UCSD-AML1 (cell line): ENCODE measurements around the gene RAB36.
"Not testable (repeated sequence)": the region's sequence is repeated elsewhere in the genome, so short reads cannot be mapped to it uniquely, and the experiment has no call there.

Experiments
- DNase-seq: peaks from one replicate; lab custom pipeline; 2025; ENCODE audit not compliant: unreplicated experiment; lab: John Stamatoyannopoulos, UW

The RAB36 gene

DNA sequence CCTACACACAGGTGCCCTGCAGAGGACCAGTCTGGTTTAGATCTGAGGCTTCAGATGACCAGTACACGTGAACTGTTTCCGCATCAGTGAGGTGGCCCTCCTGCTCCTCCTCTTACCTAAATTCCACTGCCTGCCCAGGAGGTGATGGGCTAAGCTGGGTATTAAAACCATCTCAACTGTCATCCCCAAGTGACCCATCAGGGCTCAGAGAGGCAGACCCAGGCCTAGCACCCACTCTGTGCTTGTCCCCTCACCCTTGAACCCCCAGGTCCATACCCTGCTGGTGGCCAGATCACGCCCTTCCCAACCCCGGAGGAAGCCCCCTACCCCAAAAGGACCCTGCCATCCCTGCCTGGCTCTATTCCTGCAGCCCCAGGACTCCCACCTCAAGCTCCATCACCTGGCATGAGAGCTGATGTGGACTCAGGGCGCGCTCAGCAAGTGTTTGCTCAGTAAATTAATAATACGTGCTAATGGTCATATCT lies 24.8 kb upstream of the RAB36 start:
- DNase-seq: no peak

DNA sequence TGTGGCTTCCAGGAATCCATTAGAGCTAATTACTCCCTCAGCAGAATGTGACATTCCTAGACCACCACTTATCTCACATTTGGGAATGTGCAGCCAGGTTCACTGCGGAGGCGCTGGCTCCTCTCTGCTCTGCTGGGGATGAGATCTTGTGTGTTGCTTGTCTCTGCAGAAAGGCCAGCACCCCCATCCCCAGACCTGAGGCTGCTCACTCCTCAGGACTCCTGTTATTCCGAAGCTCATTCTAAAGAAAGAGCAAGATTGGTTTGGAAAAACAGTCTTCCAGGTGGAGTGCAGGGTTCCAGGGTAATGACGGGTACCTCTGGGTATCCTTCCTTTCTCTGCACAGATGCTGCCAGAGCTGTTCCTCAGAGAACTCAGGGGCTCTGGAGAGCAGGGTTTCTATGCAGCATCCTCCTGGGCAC lies 24.3 kb upstream of the RAB36 start:
- DNase-seq: no peak

DNA sequence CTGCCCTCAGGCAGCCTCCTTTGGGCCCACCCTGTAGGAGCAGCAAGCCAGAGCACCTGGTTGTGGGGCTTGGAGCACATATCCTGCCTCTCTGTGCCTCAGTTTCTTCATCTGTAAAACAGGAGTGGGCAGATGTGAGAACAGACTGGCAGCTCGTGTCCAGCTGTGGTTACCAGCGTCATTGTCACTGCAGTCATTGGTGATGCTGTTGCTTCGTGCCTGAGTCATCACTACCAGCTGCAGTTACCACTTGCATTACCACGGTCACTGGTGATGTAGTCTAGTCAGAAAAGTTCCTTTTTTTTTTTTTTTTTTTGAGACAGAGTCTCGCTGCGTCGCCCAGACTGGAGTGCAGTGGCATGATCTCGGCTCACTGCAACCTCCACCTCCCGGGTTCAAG lies 23.9 kb upstream of the RAB36 start:
- DNase-seq: no peak

DNA sequence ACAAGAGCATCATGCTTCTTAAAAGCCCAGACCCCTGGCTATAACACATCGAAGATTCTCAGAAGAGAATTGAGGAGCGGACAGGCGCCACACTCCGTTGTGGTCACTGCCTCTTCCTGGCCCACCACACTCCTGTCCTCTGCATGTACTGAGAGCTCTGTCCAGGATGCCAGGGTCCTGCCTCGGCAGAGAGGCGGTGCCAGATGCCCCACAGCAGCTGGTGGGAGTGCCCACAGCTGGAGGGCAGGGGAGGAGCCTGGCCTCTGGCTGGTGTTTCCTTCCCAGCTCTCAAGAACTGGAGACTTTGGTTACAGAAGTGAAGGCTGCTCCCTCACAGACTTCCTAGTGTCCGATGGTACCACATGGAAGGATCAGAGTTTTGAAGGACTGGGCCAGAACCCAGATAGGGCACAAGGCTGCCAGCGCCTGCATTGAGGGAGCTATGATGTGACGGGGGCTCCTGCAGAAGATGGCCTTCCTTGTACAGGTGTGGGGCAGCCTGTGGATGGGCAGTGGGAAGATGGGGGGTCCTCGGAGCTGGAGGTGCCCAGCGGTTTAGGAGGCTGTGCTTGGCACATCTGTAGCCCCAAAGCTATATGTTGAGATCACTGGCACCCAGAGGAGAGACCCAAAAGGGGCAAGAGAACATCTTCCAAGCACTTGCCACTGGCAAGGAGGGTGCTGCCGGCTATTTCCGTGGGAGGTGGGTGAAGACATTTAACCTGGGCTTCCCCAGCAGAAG lies 22.9 kb upstream of the RAB36 start:
- DNase-seq: no peak

DNA sequence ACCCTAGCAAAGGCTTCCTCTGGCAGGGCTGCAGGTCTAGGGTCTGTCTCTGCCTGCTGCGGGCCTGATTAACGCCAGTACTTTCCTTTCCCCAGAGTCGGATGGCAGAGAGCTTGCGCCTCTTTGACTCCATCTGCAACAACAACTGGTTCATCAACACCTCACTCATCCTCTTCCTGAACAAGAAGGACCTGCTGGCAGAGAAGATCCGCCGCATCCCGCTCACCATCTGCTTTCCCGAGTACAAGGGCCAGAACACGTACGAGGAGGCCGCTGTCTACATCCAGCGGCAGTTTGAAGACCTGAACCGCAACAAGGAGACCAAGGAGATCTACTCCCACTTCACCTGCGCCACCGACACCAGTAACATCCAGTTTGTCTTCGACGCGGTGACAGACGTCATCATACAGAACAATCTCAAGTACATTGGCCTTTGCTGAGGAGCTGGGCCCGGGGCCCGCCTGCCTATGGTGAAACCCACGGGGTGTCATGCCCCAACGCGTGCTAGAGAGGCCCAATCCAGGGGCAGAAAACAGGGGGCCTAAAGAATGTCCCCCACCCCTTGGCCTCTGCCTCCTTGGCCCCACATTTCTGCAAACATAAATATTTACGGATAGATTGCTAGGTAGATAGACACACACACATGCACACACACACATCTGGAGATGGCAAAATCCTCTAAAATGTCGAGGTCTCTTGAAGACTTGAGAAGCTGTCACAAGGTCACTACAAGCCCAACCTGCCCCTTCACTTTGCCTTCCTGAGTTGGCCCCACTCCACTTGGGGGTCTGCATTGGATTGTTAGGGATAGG lies 22.1 kb upstream of the RAB36 start:
- no peak for DNase-seq

DNA sequence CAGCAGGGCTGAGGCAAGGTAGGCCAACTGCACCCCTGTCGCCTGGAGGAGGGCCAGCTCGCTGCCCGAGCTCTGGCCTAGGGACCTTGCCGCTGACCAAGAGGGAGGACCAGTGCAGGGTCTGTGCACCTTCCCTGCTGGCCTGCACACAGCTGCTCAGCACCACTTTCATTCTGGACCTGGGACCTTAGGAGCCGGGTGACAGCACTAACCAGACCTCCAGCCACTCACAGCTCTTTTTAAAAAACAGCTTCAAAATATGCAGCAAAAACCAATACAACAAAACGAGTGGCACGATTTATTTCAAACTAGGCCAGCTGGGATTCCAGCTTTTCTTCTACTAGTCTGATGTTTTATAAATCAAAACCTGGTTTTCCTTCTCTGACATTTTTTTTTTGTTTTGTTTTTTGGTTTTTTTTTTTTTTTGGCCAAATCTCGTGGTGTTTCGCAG lies 21.4 kb upstream of the RAB36 start:
- DNase-seq: no peak

DNA sequence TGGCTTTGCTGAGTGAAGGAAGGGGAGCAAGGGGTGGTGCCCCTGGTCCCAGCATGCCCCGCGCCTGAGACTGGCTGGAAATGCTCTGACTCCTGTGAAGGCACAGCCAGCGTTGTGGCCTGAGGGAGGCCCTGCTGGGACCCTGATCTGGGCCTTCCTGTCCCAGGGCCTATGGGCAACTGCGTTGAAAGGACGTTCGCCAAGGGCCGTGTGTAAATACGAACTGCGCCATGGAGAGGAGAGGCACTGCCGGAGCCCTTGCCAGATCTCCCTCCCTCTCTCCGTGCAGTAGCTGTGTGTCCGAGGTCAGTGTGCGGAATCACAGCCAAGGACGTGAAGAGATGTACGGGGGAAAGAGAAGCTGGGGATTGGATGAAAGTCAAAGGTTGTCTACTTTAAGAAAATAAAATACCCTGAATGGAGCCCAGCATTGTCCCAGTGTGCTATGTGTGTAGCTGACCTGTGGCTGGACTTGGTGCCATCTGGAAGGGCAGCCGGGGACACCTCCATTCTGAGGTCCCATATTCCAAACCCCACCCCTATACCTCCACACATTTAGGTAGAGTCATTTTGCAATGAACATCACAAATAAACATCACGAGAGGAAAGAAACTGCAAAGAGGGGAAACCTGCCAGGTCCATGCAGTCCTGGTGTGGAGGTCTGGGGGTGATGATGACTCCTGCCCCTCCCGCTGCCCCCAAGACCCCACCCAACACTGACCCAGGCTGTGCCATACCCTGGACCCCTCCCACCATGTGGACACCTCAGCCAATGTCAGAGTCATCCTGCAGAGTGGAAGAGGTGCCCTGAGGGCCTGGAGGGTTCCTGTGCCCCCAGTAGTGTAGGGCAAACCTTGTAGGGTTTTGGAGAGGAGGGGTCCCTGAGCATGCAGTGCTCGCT lies 20.4 kb upstream of the RAB36 start:
- DNase-seq: no peak

DNA sequence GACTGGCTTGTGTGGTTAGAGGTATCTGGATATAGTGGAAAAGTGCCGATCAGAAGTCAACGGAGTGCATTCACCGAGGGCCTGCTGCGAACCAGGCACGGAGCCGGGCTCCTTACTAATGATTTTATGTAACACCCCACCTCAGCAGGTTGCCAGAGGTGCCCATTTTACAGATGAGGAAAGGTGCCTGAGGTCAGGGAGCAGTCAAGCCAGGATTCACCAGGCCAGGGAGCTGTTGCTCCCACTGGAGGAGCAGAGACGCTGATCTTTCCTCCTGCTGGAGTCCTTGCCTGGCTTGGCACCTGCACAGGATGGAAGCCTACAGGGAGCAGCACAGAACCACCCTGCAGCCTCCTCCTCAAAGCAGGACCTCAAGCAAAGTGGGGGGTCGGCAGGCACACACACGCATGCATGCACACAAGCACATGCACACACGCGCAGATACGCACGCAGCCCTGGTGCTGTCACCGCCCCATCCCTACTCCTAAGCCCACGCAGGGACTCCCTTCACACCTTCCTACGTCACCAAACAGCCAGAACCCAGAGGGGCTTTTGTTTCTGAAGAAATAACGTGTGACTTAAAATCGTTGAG lies 19.7 kb upstream of the RAB36 start:
- DNase-seq: no peak

DNA sequence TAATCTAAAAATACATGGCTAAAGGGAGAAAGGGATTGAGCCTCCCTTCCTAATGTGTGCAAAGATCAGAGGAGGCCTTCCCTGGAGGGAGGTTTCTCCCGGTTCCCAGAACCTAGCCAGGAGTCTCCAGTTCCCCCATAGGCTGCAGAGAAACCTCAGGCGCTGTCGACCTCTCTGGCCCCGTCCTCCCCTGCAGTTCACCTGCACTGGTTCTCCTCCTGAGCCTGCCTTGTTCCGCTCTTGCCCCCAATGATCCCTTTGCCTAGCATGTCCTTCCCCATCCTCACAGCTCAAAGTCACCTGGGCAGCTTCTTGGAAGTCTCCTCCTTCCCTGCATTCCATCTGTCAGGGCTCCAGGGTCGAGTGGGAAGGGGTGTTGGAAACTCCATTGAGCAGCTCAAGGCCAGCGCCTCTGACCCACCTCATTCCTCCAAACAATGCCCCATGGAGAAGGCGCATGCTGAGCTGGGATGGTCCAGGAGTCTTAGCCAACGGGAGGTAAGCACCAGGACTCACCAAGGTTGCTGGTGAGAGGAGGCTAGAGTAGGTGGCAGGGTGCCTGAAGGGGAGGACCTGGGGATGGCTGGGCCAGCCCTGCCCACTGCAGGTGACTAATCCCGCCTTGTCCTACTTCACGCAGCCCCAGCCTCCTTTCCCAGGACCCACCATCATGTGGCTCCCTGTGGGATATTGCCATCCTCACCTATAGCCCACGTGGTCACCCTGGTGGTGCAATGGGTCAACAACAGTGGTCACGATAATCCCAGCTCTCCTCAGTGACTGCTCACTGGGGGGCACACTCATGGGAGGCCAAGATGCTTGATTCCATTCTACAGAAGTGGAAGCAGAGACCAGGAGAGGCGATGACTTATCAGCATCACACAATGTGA lies 18.9 kb upstream of the RAB36 start:
- DNase-seq: no peak

DNA sequence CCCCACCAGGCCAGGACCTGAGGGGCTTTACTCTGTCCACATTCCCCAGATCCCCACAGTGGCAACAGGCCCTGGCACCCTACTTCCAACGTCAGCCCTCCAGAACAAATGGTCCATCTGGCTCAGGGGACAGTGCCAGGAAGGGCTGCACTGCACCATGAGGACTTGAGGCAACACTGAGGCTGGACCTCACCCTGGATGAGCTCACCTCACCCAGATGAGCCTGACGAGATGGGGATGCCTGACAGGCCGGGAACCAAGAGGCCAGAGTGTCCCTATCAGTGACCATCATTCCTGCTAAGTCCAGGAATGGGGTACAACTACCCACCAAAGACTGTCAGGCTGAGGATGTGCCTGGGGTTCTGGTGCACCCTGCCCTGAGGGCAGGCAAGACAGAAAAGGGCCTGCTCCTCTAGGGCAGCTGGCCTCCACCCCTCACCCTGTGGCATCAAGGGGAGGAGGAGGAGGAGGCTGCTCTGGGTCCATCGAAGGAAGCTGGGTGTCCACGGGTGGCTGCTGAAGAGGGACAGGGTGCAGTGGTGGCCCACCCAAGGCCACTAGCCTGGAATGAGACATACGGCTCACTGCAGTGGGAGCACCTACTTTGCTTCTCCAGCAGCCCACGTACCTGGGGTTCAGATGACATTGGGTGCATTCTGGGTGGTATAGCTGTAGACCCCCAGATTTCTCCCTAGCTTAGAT lies 18.1 kb upstream of the RAB36 start:
- no peak for DNase-seq

DNA sequence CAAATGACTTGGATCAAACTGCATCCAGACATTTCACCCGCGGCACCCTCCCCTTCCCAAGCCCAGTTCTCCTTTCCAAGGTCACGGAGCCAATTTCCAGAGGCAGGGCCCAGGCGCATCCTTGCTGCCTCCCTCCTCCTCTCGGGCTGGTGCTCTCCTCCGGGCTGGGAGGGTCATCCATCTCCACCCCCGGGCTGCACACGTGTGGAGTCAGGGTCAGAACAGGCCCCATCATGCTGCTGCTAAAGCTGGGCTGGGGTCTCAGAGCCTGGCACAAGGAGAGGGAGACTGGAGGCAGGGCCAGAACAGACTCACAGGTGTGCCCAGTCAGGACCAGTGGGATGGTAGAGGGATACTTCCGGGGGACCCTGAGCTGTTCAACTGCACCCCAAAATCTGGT lies 17.5 kb upstream of the RAB36 start:
- DNase-seq: no peak

DNA sequence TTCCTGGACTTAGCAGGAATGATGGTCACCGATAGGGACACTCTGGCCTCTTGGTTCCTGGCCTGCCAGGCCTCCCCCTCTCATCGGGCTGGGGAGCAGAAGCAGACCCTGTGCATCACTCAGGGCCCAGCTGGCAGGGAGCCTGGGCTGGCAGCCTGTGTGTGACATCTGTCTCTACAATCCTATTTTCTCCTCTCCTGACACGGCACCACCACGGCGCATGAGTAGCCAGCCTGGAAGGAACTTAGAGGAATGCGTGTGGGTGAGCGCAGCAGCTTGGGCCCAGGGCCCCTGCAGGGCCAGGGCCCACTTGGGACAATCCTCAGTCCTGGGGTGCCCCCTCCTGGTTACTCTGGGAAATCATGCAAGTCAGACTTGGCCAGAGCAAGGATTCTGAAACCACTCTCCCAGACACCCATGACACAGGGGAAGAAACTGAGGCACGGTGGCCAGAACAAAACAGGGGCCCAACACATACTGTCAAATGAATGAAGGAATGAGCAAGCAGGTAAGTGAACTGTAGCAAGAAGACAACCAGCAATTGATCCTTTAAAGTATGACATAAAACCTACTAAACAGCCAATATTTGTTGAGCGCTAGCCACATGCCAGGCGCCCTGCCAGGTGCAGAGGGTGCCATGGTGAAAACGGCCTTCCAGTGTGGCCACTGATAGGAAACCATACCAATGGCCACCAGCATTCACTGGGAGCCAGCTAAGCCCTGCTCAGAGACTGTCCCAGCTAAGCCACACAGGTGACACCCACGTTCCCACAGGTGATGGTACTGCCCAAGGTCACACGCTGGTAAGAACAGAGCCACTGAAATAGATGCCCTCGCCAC lies 16.8 kb upstream of the RAB36 start:
- peak; percentile 71 for DNase-seq

DNA sequence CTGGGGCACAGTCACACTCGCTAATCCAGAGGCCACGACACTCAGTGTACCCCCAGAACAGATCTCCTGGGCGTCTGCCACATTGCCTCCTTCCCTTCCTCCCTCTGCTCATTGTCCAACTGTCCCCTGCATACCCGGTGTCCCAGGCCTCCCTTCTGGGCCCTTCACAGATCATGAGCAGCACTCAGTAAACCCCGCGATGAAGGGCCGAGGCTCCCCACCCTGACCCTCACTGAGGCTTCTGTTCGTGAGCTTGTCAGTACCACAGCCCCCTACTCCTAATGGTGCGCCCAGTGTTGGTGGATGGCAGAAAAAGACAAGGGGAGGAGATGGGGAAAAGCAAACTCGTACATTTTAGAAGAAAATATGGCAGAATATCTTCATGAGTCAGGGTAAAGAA lies 16.1 kb upstream of the RAB36 start:
- DNase-seq: no peak

DNA sequence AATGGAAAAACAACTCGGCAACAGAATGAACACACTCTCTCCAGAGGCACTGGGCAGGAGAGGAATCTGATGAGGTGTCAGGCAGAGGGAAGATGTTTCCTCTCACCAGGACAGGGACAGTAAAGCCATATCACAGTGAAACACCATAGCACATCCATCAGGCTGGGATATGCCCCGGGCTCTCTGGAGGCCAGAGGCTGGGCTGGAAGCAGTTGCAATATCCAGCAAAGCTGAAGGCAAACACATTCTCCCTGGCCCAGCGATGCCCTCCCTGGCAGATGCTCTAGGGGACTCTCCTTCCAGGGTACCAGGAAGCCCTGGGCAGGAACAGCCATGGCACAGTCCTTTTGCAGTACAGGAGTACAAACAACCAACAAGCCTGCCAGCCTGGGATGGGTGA lies 14.6 kb upstream of the RAB36 start:
- no peak for DNase-seq

DNA sequence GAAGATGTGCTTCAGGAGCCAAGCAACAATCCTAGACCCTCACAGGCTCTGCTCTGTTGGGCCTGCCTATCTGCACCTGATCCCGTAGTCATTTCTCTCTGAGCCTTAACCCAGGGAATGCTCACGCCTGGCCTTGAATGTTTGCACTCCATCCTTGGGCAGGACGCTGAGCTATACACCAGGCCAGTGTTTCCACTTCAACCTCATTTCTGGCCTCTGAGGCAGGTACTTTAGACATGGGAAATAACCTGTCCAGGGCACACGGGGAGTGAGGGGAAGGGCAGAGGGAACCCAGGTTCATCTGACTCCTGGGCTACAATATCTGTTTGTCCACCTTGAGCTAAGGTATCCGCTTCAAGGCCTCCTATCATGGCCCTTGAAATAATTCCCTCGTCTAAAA lies 13.3 kb upstream of the RAB36 start:
- no peak for DNase-seq

DNA sequence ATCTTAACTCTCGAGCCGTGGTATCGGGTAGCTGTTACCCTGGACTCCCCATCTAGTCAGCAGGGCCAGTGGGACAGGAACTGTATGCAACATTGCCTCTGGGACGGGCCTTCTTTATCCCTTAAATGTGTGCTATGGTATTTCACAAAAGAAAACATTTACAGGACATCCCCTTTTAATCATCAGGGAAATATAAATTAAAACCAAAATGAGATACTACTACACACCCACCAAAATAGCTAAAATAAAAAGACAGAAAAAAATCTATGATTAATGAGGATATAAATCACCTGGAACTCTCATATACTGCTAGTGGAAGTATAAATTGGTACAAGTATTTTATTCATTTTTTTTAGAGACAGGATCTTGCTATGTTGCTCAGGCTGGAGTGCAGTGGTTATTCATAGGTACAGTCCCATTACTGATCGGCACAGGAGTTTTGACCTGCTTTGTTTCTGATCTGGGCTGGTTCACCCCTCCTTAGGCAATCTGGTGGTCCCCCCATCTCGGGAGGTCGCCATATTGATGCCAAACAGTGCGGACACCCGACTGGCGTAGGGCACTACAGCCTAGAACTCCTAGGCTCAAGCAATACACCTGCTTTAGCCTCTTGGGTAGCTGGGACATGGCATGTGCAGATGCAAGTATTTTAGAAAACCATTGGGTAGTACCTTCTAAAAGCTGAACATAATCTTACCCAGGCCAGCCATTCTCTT lies 12.7 kb upstream of the RAB36 start:
- DNase-seq: no peak

DNA sequence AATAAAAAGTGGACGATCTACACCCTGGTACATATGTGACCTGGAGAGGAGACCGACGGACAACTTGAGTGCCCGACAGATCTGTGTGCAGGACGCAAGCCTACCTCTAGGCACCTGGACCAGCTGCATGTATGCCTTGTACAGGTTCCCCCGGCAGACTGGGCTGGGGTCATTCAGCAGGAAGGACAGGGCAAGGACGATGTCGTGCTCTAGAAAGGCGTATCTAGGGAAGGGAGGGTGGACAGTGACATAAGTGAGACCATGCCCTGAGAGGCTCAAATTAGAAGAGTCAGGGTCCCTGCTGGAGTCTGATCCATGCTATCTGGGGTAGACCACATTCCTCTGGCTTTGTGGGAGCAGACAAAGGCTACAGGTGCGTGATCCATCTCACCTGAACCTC lies 11.4 kb upstream of the RAB36 start:
- DNase-seq: no peak

DNA sequence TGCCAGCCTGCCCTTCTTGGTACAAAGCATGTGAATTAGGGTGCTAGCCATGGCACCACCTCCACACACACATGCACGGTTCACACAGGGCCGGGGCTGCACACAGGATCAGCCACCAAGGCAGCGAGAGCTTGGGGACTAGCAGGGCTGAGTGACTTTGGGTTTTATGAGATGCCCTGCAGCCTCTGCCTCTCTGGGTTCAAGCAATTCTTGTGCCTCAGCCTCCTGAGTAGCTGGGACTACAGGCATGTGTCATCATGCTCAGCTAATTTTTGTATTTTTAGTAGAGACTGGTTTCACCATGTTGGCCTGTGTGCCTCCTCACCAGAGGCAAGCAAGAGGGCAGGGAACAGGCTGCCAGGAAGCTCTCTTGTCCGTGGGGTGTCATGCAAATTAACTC lies 8.3 kb upstream of the RAB36 start:
- DNase-seq: not testable (repeated sequence)
